NOMO-1 treated with dmso at 0.1 percent for 144 hours (cell line): ENCODE results near the gene CDC42BPB.

Source experiments
- DNase-seq: peaks from one replicate; lab custom pipeline; 2025; ENCODE audit not compliant: unreplicated experiment; lab: John Stamatoyannopoulos, UW

CDC42BPB gene

GRCh38 chr14:103022002-103022684 is 35.2 kb downstream of the CDC42BPB start:
- no peak for DNase-seq

GRCh38 chr14:103021684-103022001 is 35.7 kb downstream of the CDC42BPB start:
- no peak for DNase-seq

GRCh38 chr14:103020271-103021170 is 36.8 kb downstream of the CDC42BPB start:
- no peak for DNase-seq

GRCh38 chr14:103019826-103020225 is 37.5 kb downstream of the CDC42BPB start:
- no peak for DNase-seq

- no peak for DNase-seq
Measured at GRCh38 chr14:103019236-103019635, 38.1 kb downstream of the CDC42BPB start.

DNA sequence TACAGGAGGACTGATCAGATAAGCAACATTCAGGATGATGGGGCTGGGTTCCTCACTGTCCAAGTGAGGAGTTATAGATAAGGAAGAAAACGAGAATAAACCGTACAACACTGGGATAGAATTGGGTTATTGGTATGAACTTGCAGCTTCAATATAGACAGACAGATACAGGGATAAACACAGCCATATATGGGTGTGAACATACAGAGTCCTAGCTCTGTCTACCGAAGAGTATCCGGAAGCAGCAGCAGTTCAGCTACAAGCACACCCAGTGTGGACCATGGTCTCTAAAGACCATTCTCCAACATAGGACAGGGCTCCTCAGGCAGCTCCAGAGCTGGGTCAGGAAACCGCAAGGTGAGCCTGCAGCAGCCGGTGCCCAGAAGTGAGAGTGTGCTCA is 40.8 kb downstream of the CDC42BPB start:
- no peak for DNase-seq

GRCh38 chr14:103016071-103016470 is 41.3 kb downstream of the CDC42BPB start:
- no peak for DNase-seq

GRCh38 chr14:103015426-103015825 is 41.9 kb downstream of the CDC42BPB start:
- DNase-seq, result no peak

GRCh38 chr14:103014466-103015228 is 42.7 kb downstream of the CDC42BPB start:
- DNase-seq, result no peak

- no peak for DNase-seq
Measured at GRCh38 chr14:103013028-103013427, 44.3 kb downstream of the CDC42BPB start.

DNA sequence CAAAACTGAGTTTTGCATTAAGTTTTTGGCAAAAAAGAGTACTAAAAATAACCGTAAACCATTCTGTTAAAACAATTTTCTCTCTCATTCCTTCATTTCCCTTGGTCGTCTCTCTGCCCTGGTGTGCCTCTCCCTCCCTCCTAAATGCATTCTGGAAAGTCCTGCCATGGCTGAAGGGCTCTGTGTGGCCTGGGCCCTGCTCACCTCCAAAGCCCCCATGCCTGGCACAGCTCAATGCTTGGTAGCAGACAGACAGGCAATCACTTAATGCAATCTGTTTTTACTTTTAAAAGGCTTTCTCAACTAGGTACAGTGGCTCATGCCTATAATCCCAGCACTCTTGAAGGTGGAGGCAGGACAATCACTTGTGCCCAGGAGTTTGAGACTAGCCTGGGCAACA is 47.8 kb downstream of the CDC42BPB start:
- DNase-seq, result no peak

GRCh38 chr14:103008768-103009357 is 48.5 kb downstream of the CDC42BPB start:
- no peak for DNase-seq

- DNase-seq, result no peak
Measured at GRCh38 chr14:103008126-103008525, 49.2 kb downstream of the CDC42BPB start.

GRCh38 chr14:103007555-103007954 is 49.8 kb downstream of the CDC42BPB start:
- no peak for DNase-seq

GRCh38 chr14:103006991-103007520 is 50.3 kb downstream of the CDC42BPB start:
- DNase-seq, result no peak

DNA sequence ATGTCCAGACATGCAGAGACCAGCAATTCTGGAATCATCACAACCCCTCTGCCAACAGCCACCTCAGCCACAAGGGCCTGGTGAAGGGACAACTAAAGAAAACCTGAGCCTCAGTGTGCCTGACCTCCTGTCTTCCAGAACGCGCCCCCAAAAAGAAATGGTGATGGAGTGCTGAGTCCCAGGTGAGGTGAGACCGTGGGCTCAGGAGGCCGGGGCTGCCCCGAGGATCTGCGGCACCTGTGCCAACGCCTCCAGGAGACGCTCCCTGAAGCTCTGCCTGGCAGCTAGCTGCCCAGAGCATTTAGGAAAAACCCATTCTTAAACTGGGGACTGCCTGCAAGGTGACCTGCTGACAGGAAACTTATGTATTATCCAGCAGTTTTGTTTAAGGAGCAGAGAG is 51.2 kb downstream of the CDC42BPB start:
- DNase-seq, result no peak

GRCh38 chr14:103003850-103004249 is 53.5 kb downstream of the CDC42BPB start:
- DNase-seq, result no peak

DNA sequence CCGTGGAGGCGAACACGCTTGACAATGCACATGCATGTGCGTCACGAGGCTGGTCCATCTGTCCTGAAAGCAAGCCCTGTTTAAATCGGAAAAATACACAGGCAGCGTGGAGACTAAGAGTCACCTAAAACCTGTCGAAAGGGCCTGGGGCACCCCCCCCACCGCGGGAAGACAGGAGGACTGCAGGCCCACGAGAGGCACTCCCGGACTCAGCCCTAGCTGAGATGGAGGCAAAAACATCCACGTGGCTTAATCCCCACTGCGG is 54.1 kb downstream of the CDC42BPB start:
- no peak for DNase-seq

DNA sequence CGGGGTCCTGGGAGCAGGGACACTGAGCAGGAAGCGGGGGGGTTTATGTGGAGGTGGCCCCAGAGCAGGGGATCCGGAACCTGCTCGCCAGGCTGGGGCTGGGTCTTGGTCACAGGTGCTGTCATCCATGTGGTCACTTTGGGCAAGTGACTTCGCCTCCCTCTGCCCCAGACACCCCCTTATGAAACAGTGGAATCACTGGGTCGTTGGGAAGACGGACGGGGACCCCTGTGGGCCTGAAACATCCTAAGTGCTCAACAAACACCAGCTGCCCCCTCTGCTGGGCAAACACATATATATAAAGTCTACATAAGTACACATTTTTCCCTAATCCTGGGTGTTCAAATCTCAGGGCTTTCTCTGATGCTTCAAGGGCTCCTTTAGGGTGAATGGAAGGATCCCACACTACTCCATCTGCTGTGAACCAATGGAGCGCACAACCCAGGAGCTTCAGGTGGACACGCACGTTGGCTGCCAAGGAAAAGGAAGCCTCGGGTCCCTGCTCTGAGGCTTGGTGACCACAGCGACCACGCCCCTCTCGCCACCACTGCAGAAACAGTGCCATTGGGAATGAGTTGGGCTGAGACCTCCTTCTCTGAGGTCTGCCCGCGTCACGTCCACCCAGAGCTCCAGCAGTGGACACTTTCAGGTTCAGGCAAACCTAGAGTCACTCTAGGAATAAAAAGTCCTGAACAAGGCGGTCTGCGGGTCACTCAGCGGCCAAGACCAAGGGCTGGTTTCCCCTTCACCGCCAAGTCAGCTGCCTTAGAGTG is 54.6 kb downstream of the CDC42BPB start:
- no peak for DNase-seq

GRCh38 chr14:103001651-103002396 is 55.5 kb downstream of the CDC42BPB start:
- no peak for DNase-seq
